K562 (cell line): ENCODE results near the gene PBX2. TPM values are rescaled to one million over a fixed set of nuclear protein-coding genes. Genes with fewer than 3 reads are reported as not detected.

ENCODE experiments used
- BCL6 ChIP-seq: fragments of 250-450 bp; sonication (Bioruptor Pico); IDR thresholded peaks from 2 replicates; pipeline ENCODE4 v1.4.0; 2020
- CHD4 ChIP-seq: fragments of 200-600 bp; sonication (generic); IDR thresholded peaks from 3 replicates; pipeline ENCODE4 v1.6.1; 2012; ENCODE audit warnings: low read depth, mild to moderate bottlenecking, mixed read lengths, low read length, inconsistent platforms; ENCODE audit not compliant: insufficient read depth, insufficient replicate concordance, poor library complexity, severe bottlenecking
- DEAF1 ChIP-seq: fragments of 450-650 bp; formaldehyde crosslinking; IDR thresholded peaks from 2 replicates; pipeline ENCODE4 v1.4.0; 2020; ENCODE audit warnings: mild to moderate bottlenecking, moderate library complexity
- E2F3 ChIP-seq: fragments of 250-450 bp; sonication (Bioruptor Pico); IDR thresholded peaks from 2 replicates; pipeline ENCODE4 v1.4.0; 2020; ENCODE audit warnings: mild to moderate bottlenecking
- FUS ChIP-seq: fragments of 200-400 bp; formaldehyde crosslinking; optimal IDR thresholded peaks from 2 replicates; pipeline ENCODE3; 2017; ENCODE audit warnings: low read depth, low read length
- GTF2F1 ChIP-seq: IDR thresholded peaks from 2 replicates; pipeline ENCODE4 v1.6.1; 2011; ENCODE audit warnings: low read depth, low read length, improper control_type of control experiment
- HEY1 ChIP-seq: fragments of 250-450 bp; sonication (Bioruptor Pico); IDR thresholded peaks from 2 replicates; pipeline ENCODE4 v1.5.0; 2020; ENCODE audit warnings: mild to moderate bottlenecking, moderate library complexity, borderline replicate concordance
- KLF13 ChIP-seq: fragments of 450-650 bp; IDR thresholded peaks from 2 replicates; pipeline ENCODE4 v1.6.1; 2016; ENCODE audit warnings: missing genetic modification characterization, low read depth, mild to moderate bottlenecking, missing compliant biosample characterization, moderate library complexity, borderline replicate concordance
- MCM3 ChIP-seq: fragments of 450-650 bp; IDR thresholded peaks from 2 replicates; pipeline ENCODE4 v1.6.1; 2016
- NFATC3 ChIP-seq: fragments of 450-650 bp; IDR thresholded peaks from 2 replicates; pipeline ENCODE4 v1.6.1; 2017; ENCODE audit warnings: mild to moderate bottlenecking
- PRMT5 ChIP-seq: sonication (generic); formaldehyde crosslinking; IDR thresholded peaks from 2 replicates; pipeline ENCODE4 v1.5.0; 2020; ENCODE audit warnings: missing genetic modification reagents
- SIN3B ChIP-seq: fragments of 450-650 bp; IDR thresholded peaks from 2 replicates; pipeline ENCODE4 v1.6.1; 2017; ENCODE audit warnings: low read depth, mild to moderate bottlenecking, moderate library complexity
- ZFP91 ChIP-seq: sonication (generic); formaldehyde crosslinking; IDR thresholded peaks from 2 replicates; pipeline ENCODE4 v1.8.0; 2022; ENCODE audit warnings: mild to moderate bottlenecking, missing genetic modification reagents
- ZNF639 ChIP-seq, 2 experiments: fragments of 200-800 bp in 1 of 2; sonication (Bioruptor generic) in 1 of 2; sonication (generic) in 1 of 2; formaldehyde crosslinking in 1 of 2; IDR thresholded peaks in 1 of 2; conservative IDR thresholded peaks in 1 of 2; 2 replicates each; pipeline versions ENCODE4 v1.5.0 to v1.6.1; 2016 to 2020; ENCODE audit warnings: missing compliant biosample characterization in 1 of 2, missing genetic modification characterization in 1 of 2, missing genetic modification reagents in 1 of 2
- polyA plus RNA-seq, 8 experiments: library from polyadenylated mRNA; depleted of rRNA in 4 of 8; stranded (reverse) in 5 of 8; unstranded in 3 of 8; fragments of >200 nt; fragmentation: Nextera tagmentation in 2 of 8; fragmentation: Illumina TruSeq in 1 of 8; extraction: Ambion mirVana in 2 of 8; extraction: Trizol in 1 of 8; gene quantifications; 2 replicates each; pipeline versions ENCODE4 v1.2.1 to v1.2.3, GENCODE V29; 2011 to 2014; ENCODE audit warnings: inconsistent platforms in 1 of 8, missing spikeins in 1 of 8
- total RNA-seq, 7 experiments: library from RNA; depleted of rRNA in 6 of 7; stranded (reverse); fragments of >200 nt in 6 of 7; fragmentation: Illumina TruSeq in 2 of 7; extraction: Trizol in 2 of 7; gene quantifications; 2 replicates each; pipeline versions ENCODE4 v1.2.1 to v1.2.3, GENCODE V29; 2011 to 2021; ENCODE audit warnings: low replicate concordance in 1 of 7

PBX2 gene
- total and polyA plus RNA-seq, 9 of the 15 experiments (the other 6 are each of a cell fraction or from before 2014, with no cell fraction given) = 1.9 to 134 (median 62.5) TPM

GRCh38 chr6:32152769-32153563 is 37.0 kb downstream of the PBX2 start (continued):
- TF ChIP-seq CHD4 (no peak), E2F3 (no peak), ZFP91 (CRISPR knock-in tag) (no peak), KLF13 (tag) (no peak), MCM3 (no peak), SIN3B (no peak), FUS (no peak), HEY1 (CRISPR knock-in tag) (no peak), DEAF1 (CRISPR knock-in tag) (no peak), ZNF639 (CRISPR knock-in tag; conservative IDR thresholded peaks at IDR 0.05 in 1 of 2, IDR thresholded peaks at IDR 0.05 in 1 of 2) (no peak), GTF2F1 (no peak), PRMT5 (CRISPR knock-in tag) (no peak), BCL6 (CRISPR knock-in tag) (no peak), NFATC3 (no peak)
